Prostate gland (tissue), 2 donors: Measurements from ENCODE around the gene HTR3B.

Experiments used
- CTCF ChIP-seq, 4 experiments: fragments of 200-600 bp in 2 of 4; fragments of 450-650 bp in 2 of 4; sonication (generic) in 2 of 4; IDR thresholded peaks; 1 replicate in 3 of 4; 2 replicates in 1 of 4; pipeline ENCODE4 v1.5.1; 2016 to 2019; ENCODE audit warnings: antibody characterized with exemption in 4 of 4, mild to moderate bottlenecking in 2 of 4, moderate library complexity in 2 of 4
- POLR2AphosphoS5 ChIP-seq: sonication (generic); formaldehyde crosslinking; IDR thresholded peaks from one replicate; pipeline ENCODE4 v1.6.1; 2017; ENCODE audit warnings: antibody characterized with exemption

DNA sequence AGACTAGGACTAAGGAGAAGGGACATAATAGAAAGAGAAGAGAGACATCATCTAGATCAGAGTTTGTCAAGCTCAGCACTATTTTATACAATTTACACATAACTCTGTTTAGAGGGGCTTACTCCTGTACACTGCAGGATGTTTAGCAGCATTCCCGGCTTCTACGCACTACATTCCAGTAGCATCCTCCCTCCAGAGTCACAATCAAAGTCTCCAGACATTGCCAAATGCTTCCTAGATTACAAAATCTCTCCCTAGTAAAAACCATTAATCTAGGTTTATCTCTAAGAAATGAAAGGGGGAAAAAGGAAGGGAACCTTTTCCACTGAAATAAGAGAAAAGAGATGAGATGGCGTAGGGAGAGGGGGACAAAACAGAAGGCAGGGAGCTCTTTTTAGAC lies 33.3 kb upstream of the HTR3B start:
- no peak for TF ChIP-seq CTCF (IDR thresholded peaks at IDR 0.05)
- TF ChIP-seq POLR2AphosphoS5: no peak
